ENCODE data around the gene EHD3. TPM values are rescaled to one million over a fixed set of nuclear protein-coding genes. Genes with fewer than 3 reads are reported as not detected.

Gene EHD3
- total and polyA plus RNA-seq, 2 of the 13 experiments (the other 11 are each of a cell fraction or from before 2014, with no cell fraction given) = 0.20 to 0.69 TPM

- TF ChIP-seq ZNF350 (CRISPR knock-in tag; IDR thresholded peaks at IDR 0.05; ENCODE audit: borderline replicate concordance, low read depth) (no peak), ERF (CRISPR knock-in tag; IDR thresholded peaks at IDR 0.05) (no peak), ZMYM3 (CRISPR knock-in tag; IDR thresholded peaks at IDR 0.05) (no peak), PPARG (CRISPR knock-in tag; conservative IDR thresholded peaks at IDR 0.05) (no peak), ZNF607 (CRISPR knock-in tag; IDR thresholded peaks at IDR 0.05; ENCODE audit: borderline replicate concordance) (no peak), HNRNPH1 (optimal IDR thresholded peaks at IDR 0.05; ENCODE audit: low read depth, low read length) (no peak), RFX1 (IDR thresholded peaks at IDR 0.05) (no peak), ZNF629 (CRISPR knock-in tag; conservative IDR thresholded peaks at IDR 0.05) (no peak), KAT2B (IDR thresholded peaks at IDR 0.05; ENCODE audit: borderline replicate concordance, low read depth, low read length) (no peak)
Measured at GRCh38 chr2:31191931-31192330, 42.0 kb upstream of the EHD3 start (continued).

- WGBS (ENCODE audit: low lambda C conversion rate) = 33% methylated on average over 1 of the region's 2 CpGs
- intact Hi-C loops (cut with micrococcal nuclease; ENCODE audit: unreplicated experiment) (no loop called here), in situ Hi-C loops (cut with HindIII; ENCODE audit: extremely low pct_ligation_motif_present, low pct_unique_long_range_greater_than_20kb) (no loop called here)
- Histone ChIP-seq H3K79me2 (ENCODE audit: insufficient read depth, low read length) (no peaks in the 10 kb centered on the region), H3K4me1 (ENCODE audit: insufficient read depth, low read length) (no peaks in the 10 kb centered on the region), H3K27ac (ENCODE audit: extremely low read length, insufficient read depth, low read length) (no peak overlapping the region), H3K4me2 (ENCODE audit: low read depth, low read length) (no peak overlapping the region), H3K9ac (ENCODE audit: insufficient read depth, low read depth, low read length) (no peak overlapping the region), H2AFZ (ENCODE audit: low read length) (no peak overlapping the region), H3K27me3 (ENCODE audit: control insufficient read depth in 1 of 2, insufficient read depth in 2 of 2, low read length in 2 of 2) (peaks cover 3 to 40% of the 10 kb centered on the region in 2 experiments; a peak in 4 of 5 replicates), H3K36me3 (replicated peaks in 1 of 2; ENCODE audit: control insufficient read depth in 1 of 2, insufficient read depth in 2 of 2, low read length in 2 of 2) (no peaks in the 10 kb centered on the region; a peak in 1 of 5 replicates), H3K4me3 (replicated peaks in 1 of 3; ENCODE audit: insufficient read depth in 1 of 3, low read depth in 2 of 3, low read length in 3 of 3) (no peak overlapping the region), H3K9me3 (ENCODE audit: low read length) (no peaks in the 10 kb centered on the region), H4K20me1 (ENCODE audit: insufficient read depth, low read length) (no peaks in the 10 kb centered on the region)
- DNase-seq (ENCODE audit: low spot score) (no peak), FAIRE-seq (no peak), ATAC-seq (no peak)
- ChIA-PET CTCF (ENCODE audit: low intra/inter-chr PET ratio, low total read pairs) (no interaction called here), POLR2A (no interaction called here)
- TF ChIP-seq ZBTB39 (CRISPR knock-in tag; IDR thresholded peaks at IDR 0.05) (no peak), SMAD3 (CRISPR knock-in tag; IDR thresholded peaks at IDR 0.05) (no peak), ZNF615 (CRISPR knock-in tag; IDR thresholded peaks at IDR 0.05; ENCODE audit: borderline replicate concordance) (no peak), ZBTB8A (CRISPR knock-in tag; IDR thresholded peaks at IDR 0.05; ENCODE audit: borderline replicate concordance, low read depth) (no peak), SRSF4 (IDR thresholded peaks at IDR 0.05; ENCODE audit: low read depth, low read length, poor library complexity, severe bottlenecking) (no peak), SRSF1 (optimal IDR thresholded peaks at IDR 0.05; ENCODE audit: low read depth, low read length) (no peak), ZNF235 (CRISPR knock-in tag; IDR thresholded peaks at IDR 0.05; ENCODE audit: borderline replicate concordance) (no peak), TOE1 (CRISPR knock-in tag; IDR thresholded peaks at IDR 0.05) (no peak), RBAK (CRISPR knock-in tag; IDR thresholded peaks at IDR 0.05) (no peak), MBNL3 (CRISPR knock-in tag; conservative IDR thresholded peaks at IDR 0.05) (no peak), ZBTB34 (CRISPR knock-in tag; IDR thresholded peaks at IDR 0.05) (no peak), ARHGAP35 (CRISPR knock-in tag; IDR thresholded peaks at IDR 0.05; ENCODE audit: borderline replicate concordance) (no peak), HDAC1 (CRISPR knock-in tag; IDR thresholded peaks at IDR 0.05) (no peak)
- no TSS peak for BruUV-seq (replicated peaks)
Measured at GRCh38 chr2:31192396-31192795, 41.6 kb upstream of the EHD3 start.

Data from HepG2 (cell line).